ENCODE measurements around the gene ACLY. TPM values are rescaled to one million over a fixed set of nuclear protein-coding genes. Genes with fewer than 3 reads are reported as not detected.
"Not testable (repeated sequence)": the region's sequence is repeated elsewhere in the genome, so short reads cannot be mapped to it uniquely, and the experiment has no call there.

The ACLY gene
- total RNA-seq, 1 experiment from 2014 or later = 279 TPM

- Histone ChIP-seq H4K5ac (ENCODE audit: insufficient read length, low read depth, low read length) (no peak overlapping the region), H3K79me1 (ENCODE audit: insufficient read depth, low read depth, low read length, poor library complexity, severe bottlenecking) (no peaks in the 10 kb centered on the region), H3K9ac (ENCODE audit: extremely low read depth, insufficient read length, low read length) (peak overlapping the region; percentile 46), H3K4ac (ENCODE audit: low read depth, low read length) (no peak overlapping the region), H4K8ac (replicated peaks; ENCODE audit: insufficient read length, low read depth, low read length) (no peak overlapping the region), H3K79me2 (ENCODE audit: insufficient read depth, low read length) (no peaks in the 10 kb centered on the region), H3K23ac (ENCODE audit: insufficient read length, low read depth, low read length) (no peak overlapping the region), H3K27me3 (ENCODE audit: insufficient read depth, low read length) (no peaks in the 10 kb centered on the region), H3K9me3 (ENCODE audit: control insufficient read depth, low read depth, low read length) (no peaks in the 10 kb centered on the region), H3T11ph (ENCODE audit: low read length) (no peak overlapping the region), H2AFZ (ENCODE audit: low read length) (no peak overlapping the region), H2BK5ac (ENCODE audit: insufficient read length, low read length) (no peak overlapping the region), H3K18ac (ENCODE audit: insufficient read length, low read depth, low read length) (no peak overlapping the region), H3K14ac (ENCODE audit: insufficient read depth, low read length) (no peak overlapping the region; the same call in 1 of the 2 replicates), H2BK20ac (ENCODE audit: low read depth, low read length, poor library complexity, severe bottlenecking) (no peak overlapping the region), H3K27ac (ENCODE audit: insufficient read length, low read depth, low read length) (no peak overlapping the region), H3K4me2 (ENCODE audit: insufficient read depth, insufficient read length, low read length) (peak overlapping the region; percentile 65), H2AK5ac (ENCODE audit: insufficient read length, low read length) (no peak overlapping the region), H2BK120ac (ENCODE audit: low read depth, low read length, poor library complexity, severe bottlenecking) (no peak overlapping the region), H3K56ac (ENCODE audit: insufficient read length, low read depth, low read length) (no peak overlapping the region), H4K20me1 (ENCODE audit: control insufficient read depth, insufficient read depth, insufficient read length) (peaks cover 2% of the 10 kb centered on the region), H3K4me1 (ENCODE audit: insufficient read depth, low read length) (no peaks in the 10 kb centered on the region), H4K91ac (ENCODE audit: insufficient read length, low read depth, low read length) (no peak overlapping the region), H2BK12ac (ENCODE audit: insufficient read length, low read depth, low read length) (no peak overlapping the region), H2BK15ac (ENCODE audit: low read depth, low read length) (no peak overlapping the region), H3K23me2 (ENCODE audit: insufficient read length, low read depth, low read length, poor library complexity, severe bottlenecking) (peaks cover 5% of the 10 kb centered on the region)
- peak overlapping the region; percentile 83 to 89 for H3K4me3 Mint-ChIP-seq
- WGBS (ENCODE audit: extremely low coverage, insufficient read length, low lambda C conversion rate) = no CpG with 5 or more reads among the region's 13 CpGs
- H3K27ac Mint-ChIP-seq = no peak overlapping the region
- H3K27me3 Mint-ChIP-seq (ENCODE audit: low read depth) = peaks cover 16% of the 10 kb centered on the region
- DNase-seq = no peak
- peaks cover 12 to 33% (median 30%) of the 10 kb centered on the region in 3 experiments; a peak in 6 of 7 replicates for H3K36me3 Mint-ChIP-seq (ENCODE audit: insufficient read depth in 1 of 3, low read depth in 3 of 3)
- TF ChIP-seq CTCF (conservative IDR thresholded peaks at IDR 0.05) = no peak
- H3K9me3 Mint-ChIP-seq = no peaks in the 10 kb centered on the region
- H3K4me1 Mint-ChIP-seq = peaks cover 10 to 12% of the 10 kb centered on the region in 2 experiments
These were observed 83.4 kb downstream of the ACLY start for GRCh38 chr17:41835214-41835799.

DNA sequence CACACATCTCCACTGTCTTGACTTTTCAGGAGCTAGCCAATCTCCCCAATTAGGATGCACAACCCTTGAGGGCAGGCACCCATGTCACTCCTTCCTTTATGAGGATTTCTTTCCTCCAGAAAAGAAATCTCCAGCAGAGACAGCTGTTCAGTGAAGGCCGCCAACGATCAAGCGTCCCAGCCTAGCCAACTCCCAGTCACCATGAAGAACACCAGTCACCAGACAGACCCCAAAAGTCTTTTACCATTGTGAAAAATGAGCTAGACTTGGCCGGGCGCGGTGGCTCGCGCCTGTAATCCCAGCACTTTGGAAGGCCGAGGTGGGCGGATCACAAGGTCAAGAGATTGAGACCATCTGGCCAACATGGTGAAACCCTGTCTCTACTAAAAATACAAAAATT lies 88.8 kb downstream of the ACLY start:
- not testable (repeated sequence) for H3K18ac ChIP-seq (ENCODE audit: insufficient read length, low read depth, low read length); H3K4me2 ChIP-seq (ENCODE audit: insufficient read depth, insufficient read length, low read length); H3K56ac ChIP-seq (ENCODE audit: insufficient read length, low read depth, low read length); H2AFZ ChIP-seq (ENCODE audit: low read length); H2AK5ac ChIP-seq (ENCODE audit: insufficient read length, low read length); H2BK12ac ChIP-seq (ENCODE audit: insufficient read length, low read depth, low read length); H3K14ac ChIP-seq (ENCODE audit: insufficient read depth, low read length); H3K4me1 Mint-ChIP-seq; H3K4me3 Mint-ChIP-seq; H2BK20ac ChIP-seq (ENCODE audit: low read depth, low read length, poor library complexity, severe bottlenecking); H2BK120ac ChIP-seq (ENCODE audit: low read depth, low read length, poor library complexity, severe bottlenecking); H3K27me3 ChIP-seq (ENCODE audit: insufficient read depth, low read length); H2BK15ac ChIP-seq (ENCODE audit: low read depth, low read length); H2BK5ac ChIP-seq (ENCODE audit: insufficient read length, low read length); H3T11ph ChIP-seq (ENCODE audit: low read length); H3K23me2 ChIP-seq (ENCODE audit: insufficient read length, low read depth, low read length, poor library complexity, severe bottlenecking); H3K4me1 ChIP-seq (ENCODE audit: insufficient read depth, low read length); H3K27me3 Mint-ChIP-seq (ENCODE audit: low read depth); H3K79me2 ChIP-seq (ENCODE audit: insufficient read depth, low read length); H3K9me3 Mint-ChIP-seq; H3K9me3 ChIP-seq (ENCODE audit: control insufficient read depth, low read depth, low read length); H4K8ac ChIP-seq (replicated peaks; ENCODE audit: insufficient read length, low read depth, low read length); H3K9ac ChIP-seq (ENCODE audit: extremely low read depth, insufficient read length, low read length); H4K20me1 ChIP-seq (ENCODE audit: control insufficient read depth, insufficient read depth, insufficient read length); H4K91ac ChIP-seq (ENCODE audit: insufficient read length, low read depth, low read length); H3K4ac ChIP-seq (ENCODE audit: low read depth, low read length); H4K5ac ChIP-seq (ENCODE audit: insufficient read length, low read depth, low read length); H3K27ac Mint-ChIP-seq; H3K79me1 ChIP-seq (ENCODE audit: insufficient read depth, low read depth, low read length, poor library complexity, severe bottlenecking); H3K23ac ChIP-seq (ENCODE audit: insufficient read length, low read depth, low read length); DNase-seq; H3K27ac ChIP-seq (ENCODE audit: insufficient read length, low read depth, low read length)
- H3K36me3 Mint-ChIP-seq (ENCODE audit: insufficient read depth in 1 of 3, low read depth in 3 of 3) = peaks cover 34 to 71% (median 68%) of the 10 kb centered on the region in 3 experiments; a peak in 6 of 7 replicates
- no CpG with 5 or more reads among the region's 10 CpGs for WGBS (ENCODE audit: extremely low coverage, insufficient read length, low lambda C conversion rate)

Measured in H9 (cell line).